COLO829 (cell line): ENCODE measurements around the gene SHROOM3.

ENCODE experiments used
- DNase-seq: peaks from one replicate; pipeline ENCODE4 v3.0.0; 2012; ENCODE audit warnings: low spot score

Gene SHROOM3

GRCh38 chr4:76781698-76782595, 346.9 kb downstream of the SHROOM3 start:
- DNase-seq = peak; percentile 32

GRCh38 chr4:76782837-76783236, 347.8 kb downstream of the SHROOM3 start:
- peak; percentile 58 for DNase-seq

GRCh38 chr4:76783836-76784235, 348.8 kb downstream of the SHROOM3 start:
- no peak for DNase-seq

DNA sequence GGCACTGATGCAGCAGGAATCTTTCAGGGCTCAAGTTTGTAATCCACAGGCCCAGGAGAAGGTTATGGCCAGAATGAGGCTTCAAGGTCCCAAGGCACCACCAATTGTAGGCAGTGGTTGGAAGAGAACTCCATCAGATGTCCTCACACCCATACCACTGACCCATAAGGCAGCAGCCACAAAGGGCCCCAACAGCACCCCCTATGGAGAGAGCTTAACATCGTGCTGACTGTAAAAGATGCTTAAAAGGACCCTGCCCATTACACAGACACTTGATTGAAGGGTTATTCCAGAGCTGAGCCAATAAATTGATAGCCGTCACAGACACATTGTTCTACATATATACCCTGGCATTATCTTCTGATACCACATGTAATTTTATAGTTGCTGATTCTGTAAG, 349.2 kb downstream of the SHROOM3 start:
- no peak for DNase-seq

- DNase-seq = no peak
These were observed 352.9 kb downstream of the SHROOM3 start for GRCh38 chr4:76787898-76788297.

DNA sequence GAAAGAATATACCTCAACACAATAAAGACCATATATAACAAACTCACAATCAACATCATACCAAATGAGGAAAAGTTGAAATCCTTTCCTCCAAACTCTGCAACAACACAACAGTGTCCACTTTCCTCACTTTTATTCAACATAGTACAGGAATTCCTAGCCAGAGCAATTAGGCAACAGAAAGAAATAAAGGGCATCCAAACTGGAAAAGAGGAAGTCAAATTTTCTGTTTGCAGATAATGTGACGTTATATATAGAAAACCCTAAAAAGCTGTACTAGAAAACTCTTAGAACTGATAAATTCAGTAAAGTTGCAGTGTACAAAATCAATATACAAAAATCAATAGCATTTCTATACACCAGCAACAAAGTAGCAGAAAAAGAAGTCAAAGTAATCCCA, 355.3 kb downstream of the SHROOM3 start:
- no peak for DNase-seq

- no peak for DNase-seq
These were observed 356.4 kb downstream of the SHROOM3 start for GRCh38 chr4:76791479-76791878.

DNA sequence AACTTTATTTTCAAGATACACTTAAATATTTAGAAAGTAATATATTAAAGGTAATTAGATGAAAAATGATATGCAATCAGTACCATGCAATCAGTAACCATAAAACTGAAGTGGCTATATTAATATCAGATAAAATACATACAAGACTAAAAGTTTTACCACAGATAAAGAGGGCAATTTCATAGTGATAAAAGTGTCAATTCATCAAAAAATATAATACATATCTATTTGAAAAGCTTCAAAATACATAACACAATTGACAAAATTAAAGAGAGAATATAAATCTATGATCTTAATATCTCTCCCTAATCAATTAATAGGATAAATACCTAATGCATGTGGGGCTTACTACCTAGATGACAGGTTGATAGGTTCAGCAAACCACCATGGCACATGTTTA, 357.4 kb downstream of the SHROOM3 start:
- DNase-seq = no peak

DNA sequence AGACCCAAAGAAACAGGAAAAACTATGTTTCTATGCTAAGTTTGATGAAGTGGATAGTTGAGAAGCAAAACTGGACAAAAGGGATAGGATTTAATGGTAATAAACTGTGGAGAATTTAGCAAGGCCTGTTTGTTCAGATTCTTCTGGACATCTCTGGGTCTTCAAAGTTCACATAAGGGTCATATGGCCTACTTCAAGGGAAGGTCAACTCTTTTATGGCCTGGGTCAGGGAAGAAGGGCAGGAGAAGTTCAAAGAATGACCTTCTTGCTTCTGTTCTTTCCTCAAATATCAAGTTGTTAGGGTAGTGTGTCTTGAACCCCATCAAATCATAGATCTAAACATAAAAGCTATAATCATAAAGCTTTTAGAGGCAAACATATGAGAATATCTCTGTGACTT, 360.2 kb downstream of the SHROOM3 start:
- no peak for DNase-seq

- no peak for DNase-seq
These were observed 364.1 kb downstream of the SHROOM3 start for GRCh38 chr4:76799140-76799539.

- DNase-seq = no peak
These were observed 364.7 kb downstream of the SHROOM3 start for GRCh38 chr4:76799718-76800117.

DNA sequence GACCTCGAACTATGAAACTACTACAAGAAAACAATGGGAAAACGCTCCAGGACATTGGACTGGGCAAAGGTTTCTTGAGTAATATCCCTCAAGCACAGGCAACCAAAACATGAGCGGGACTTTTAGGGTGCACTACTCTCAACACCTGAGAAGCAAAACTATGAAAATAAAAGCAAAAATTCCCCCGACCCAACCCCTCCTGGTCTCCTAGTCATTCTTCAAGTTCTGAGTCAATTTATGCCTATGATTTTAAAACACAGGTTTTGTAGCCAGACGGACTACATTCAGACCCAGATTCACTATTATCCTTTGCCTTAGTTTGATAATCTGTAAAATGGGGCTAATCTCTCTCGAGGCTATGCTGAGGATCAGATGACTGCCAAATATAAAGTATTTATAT, 365.9 kb downstream of the SHROOM3 start:
- DNase-seq = no peak

- no peak for DNase-seq
These were observed 366.7 kb downstream of the SHROOM3 start for GRCh38 chr4:76801621-76802235.

DNA sequence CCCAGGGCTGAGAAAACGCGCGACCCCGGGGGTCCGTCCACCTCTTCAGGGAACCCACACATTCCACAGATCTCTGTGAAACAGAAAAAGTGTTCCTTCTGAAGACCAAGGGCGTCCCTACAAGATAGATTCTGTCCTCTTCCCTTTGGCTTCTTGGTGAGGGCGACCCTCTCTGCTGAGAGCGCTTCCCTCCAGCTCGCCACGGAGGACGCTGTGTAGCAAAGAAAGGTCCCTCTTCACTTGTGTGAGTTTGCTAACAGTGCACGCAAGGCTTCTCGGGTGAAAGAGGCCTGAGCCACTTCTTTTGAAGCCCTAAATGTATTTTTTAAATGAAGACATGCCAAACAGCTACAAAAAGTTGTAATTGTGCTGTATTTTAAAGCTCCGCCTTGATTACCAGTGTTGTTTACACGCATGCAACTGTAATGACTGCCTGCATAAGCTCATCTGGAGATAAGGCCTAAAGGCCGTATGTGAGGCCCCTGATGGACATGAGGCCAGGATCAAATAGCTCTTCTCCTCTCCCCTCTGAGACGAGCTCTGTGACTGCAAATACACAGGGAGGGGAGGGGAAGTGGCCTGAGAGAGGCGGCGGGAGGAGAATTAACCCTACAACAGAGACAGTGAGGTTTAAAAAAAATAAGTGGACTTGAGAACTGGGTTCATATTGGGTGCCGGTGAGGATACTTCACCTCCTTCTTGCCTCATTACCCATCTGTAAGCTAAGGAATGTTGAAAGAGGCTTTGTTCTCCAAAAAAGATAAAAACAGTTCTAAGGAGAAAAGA, 367.4 kb downstream of the SHROOM3 start:
- no peak for DNase-seq

DNA sequence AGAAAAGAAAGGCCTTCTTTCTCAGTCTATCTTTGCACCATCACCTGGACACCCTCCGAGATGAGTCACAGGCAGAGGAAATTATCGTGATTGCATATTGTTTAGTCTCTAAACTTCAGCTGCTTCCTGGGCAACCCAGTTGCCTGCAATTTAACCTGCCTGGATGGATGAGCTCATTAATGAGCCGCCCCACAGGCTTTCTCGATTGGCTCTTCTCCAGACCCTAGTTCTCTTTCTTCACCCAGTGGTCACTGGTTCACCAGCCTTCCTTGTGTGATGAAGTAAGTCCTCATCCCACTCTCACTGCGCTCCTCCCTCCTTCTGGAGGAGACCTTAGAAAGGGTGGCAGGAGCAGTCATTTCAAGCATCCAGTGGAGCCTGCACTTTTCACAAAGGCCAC, 368.5 kb downstream of the SHROOM3 start:
- peak; percentile 88 for DNase-seq

- no peak for DNase-seq
These were observed 369.1 kb downstream of the SHROOM3 start for GRCh38 chr4:76804096-76804495.

DNA sequence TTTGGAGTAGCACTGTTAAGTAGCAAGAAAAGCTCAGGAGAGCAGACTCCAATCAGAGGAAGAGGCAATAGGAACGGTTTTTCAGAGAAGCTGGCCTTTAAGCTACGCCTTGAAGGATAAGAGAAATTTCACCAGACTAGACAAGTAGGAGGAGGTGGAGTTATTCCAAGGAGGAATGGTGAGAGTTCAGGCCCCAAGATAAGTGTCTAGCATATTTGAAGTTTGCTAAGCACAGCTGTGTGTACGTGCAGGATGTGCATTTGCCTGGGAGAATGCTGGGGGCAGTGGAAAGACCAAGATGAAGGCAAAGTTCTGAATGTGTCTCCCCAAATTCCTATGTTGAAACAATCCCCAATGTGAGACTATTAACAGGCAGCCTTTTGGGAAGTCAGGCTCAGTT, 371.3 kb downstream of the SHROOM3 start:
- no peak for DNase-seq

DNA sequence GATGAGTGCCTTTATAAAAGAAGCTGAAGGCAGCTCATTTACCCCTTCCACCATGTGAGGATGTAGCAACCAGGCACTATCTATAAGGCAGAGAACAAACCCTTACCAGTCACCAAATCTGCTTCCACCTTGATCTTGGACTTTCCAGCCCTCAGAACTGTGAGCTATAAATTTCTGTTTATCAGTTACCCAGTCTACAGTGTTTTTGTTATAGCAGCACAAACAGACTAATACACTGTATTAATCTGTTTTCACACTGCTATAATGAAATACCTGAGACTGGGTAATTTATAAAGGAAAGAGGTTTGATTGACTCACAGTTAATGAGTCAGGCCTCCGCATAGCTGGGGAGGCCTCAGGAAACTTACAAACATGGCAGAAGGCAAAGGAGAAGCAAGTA, 371.7 kb downstream of the SHROOM3 start:
- no peak for DNase-seq

GRCh38 chr4:76809594-76810305, 374.7 kb downstream of the SHROOM3 start:
- no peak for DNase-seq

GRCh38 chr4:76811604-76812412, 376.8 kb downstream of the SHROOM3 start:
- DNase-seq = no peak

DNA sequence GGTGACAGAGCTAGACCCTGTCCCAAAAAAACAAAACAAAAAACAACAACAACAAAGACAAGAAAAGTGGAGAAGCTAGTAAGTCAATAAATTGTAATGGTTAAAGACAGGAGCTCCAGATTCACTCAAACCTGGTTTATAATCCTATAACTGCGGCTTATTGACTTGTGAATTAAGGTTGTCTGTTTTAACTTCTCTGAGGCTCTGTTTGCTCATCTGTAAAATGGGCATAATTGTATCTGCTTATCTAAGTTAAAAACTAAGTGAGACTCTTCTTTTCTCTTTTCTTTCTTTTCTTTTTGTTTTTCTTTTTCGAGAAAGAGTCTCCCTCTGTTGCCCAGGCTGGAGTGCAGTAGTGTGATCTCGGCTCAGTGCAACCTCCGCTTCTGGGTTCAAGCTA, 378.0 kb downstream of the SHROOM3 start:
- DNase-seq = no peak
